Trophoblast cell (in vitro differentiated cells and primary cell): Measurements from ENCODE around the gene GSN. TPM values are rescaled to one million over a fixed set of nuclear protein-coding genes. Genes with fewer than 3 reads are reported as not detected.

Experiments used
- DNase-seq, 2 donors: peaks; one replicate each; pipeline ENCODE4 v3.0.0-alpha.2; 2016
- H2AFZ ChIP-seq: 2 replicates; pipeline ENCODE4 v1.6.1; 2013; ENCODE audit warnings: low read length, moderate library complexity, mild to moderate bottlenecking; ENCODE audit not compliant: insufficient read depth, poor library complexity
- H2AK5ac ChIP-seq: 2 replicates; pipeline ENCODE4 v1.6.1; 2013; ENCODE audit warnings: mild to moderate bottlenecking, low read length
- H2BK120ac ChIP-seq: 2 replicates; pipeline ENCODE4 v1.6.1; 2013; ENCODE audit warnings: low read length, mild to moderate bottlenecking, moderate library complexity; ENCODE audit not compliant: insufficient read depth, poor library complexity
- H2BK12ac ChIP-seq: 2 replicates; pipeline ENCODE4 v1.6.1; 2013; ENCODE audit warnings: mild to moderate bottlenecking, low read length, moderate library complexity
- H2BK5ac ChIP-seq: 2 replicates; pipeline ENCODE4 v1.6.1; 2013; ENCODE audit warnings: low read length, low read depth, moderate library complexity, mild to moderate bottlenecking; ENCODE audit not compliant: poor library complexity
- H3K14ac ChIP-seq: 2 replicates; pipeline ENCODE4 v1.6.1; 2013; ENCODE audit warnings: mild to moderate bottlenecking, low read length
- H3K18ac ChIP-seq: 2 replicates; pipeline ENCODE4 v1.6.1; 2013; ENCODE audit warnings: mild to moderate bottlenecking, low read length
- H3K23ac ChIP-seq: 2 replicates; pipeline ENCODE4 v1.6.1; 2013; ENCODE audit warnings: low read length
- H3K27ac ChIP-seq: 2 replicates; pipeline ENCODE4 v1.5.1; 2013; ENCODE audit warnings: low read depth, mild to moderate bottlenecking, inconsistent platforms, low read length, moderate library complexity
- H3K27me3 ChIP-seq: 2 replicates; pipeline ENCODE4 v1.6.1; 2013; ENCODE audit warnings: inconsistent platforms, mild to moderate bottlenecking, low read length, moderate library complexity; ENCODE audit not compliant: insufficient read depth
- H3K36me3 ChIP-seq, 2 experiments: 1 replicate in 1 of 2; 2 replicates in 1 of 2; pipeline ENCODE4 v1.6.1; 2013; ENCODE audit warnings: low read length in 2 of 2, mild to moderate bottlenecking in 2 of 2, moderate library complexity in 1 of 2; ENCODE audit not compliant: insufficient read depth in 2 of 2, control insufficient read depth in 1 of 2
- H3K4ac ChIP-seq: 2 replicates; pipeline ENCODE4 v1.6.1; 2013; ENCODE audit warnings: low read depth, mild to moderate bottlenecking, low read length, moderate library complexity
- H3K4me1 ChIP-seq, 2 experiments: 1 replicate in 1 of 2; 2 replicates in 1 of 2; pipeline ENCODE4 v1.6.1; 2013; ENCODE audit warnings: low read length in 2 of 2, mild to moderate bottlenecking in 2 of 2, moderate library complexity in 1 of 2; ENCODE audit not compliant: insufficient read depth in 2 of 2, control insufficient read depth in 1 of 2
- H3K4me2 ChIP-seq: 2 replicates; pipeline ENCODE4 v1.6.1; 2013; ENCODE audit warnings: inconsistent platforms, mild to moderate bottlenecking, low read length, moderate library complexity
- H3K4me3 ChIP-seq: 2 replicates; pipeline ENCODE4 v1.5.1; 2013; ENCODE audit warnings: mild to moderate bottlenecking, low read depth, low read length, inconsistent platforms
- H3K79me1 ChIP-seq: one replicate; pipeline ENCODE4 v1.6.1; 2013; ENCODE audit warnings: low read length
- H3K79me2 ChIP-seq: 2 replicates; pipeline ENCODE4 v1.6.1; 2013; ENCODE audit warnings: low read length, mild to moderate bottlenecking; ENCODE audit not compliant: control insufficient read depth, insufficient read depth, poor library complexity
- H3K9ac ChIP-seq: 2 replicates; pipeline ENCODE4 v1.6.1; 2013; ENCODE audit warnings: mild to moderate bottlenecking, low read length
- H3K9me3 ChIP-seq: 2 replicates; pipeline ENCODE4 v1.6.1; 2013; ENCODE audit warnings: low read depth, mild to moderate bottlenecking, control low read depth, inconsistent platforms, low read length; ENCODE audit not compliant: insufficient read depth
- H4K12ac ChIP-seq: 2 replicates; pipeline ENCODE4 v1.6.1; 2013; ENCODE audit warnings: low read depth, mild to moderate bottlenecking, low read length, moderate library complexity
- H4K8ac ChIP-seq: 2 replicates; pipeline ENCODE4 v1.6.1; 2013; ENCODE audit warnings: low read depth, mild to moderate bottlenecking, low read length, moderate library complexity
- H4K91ac ChIP-seq: one replicate; pipeline ENCODE4 v1.6.1; 2013; ENCODE audit warnings: low read depth, mild to moderate bottlenecking, low read length, moderate library complexity
- WGBS: extraction: QIAGEN DNeasy Blood & Tissue Kit; methylation state at CpG from one replicate; pipeline ENCODE4 v1.1.7; 2013; ENCODE audit warnings: missing lambda C conversion rate; ENCODE audit not compliant: insufficient read length, insufficient coverage; ENCODE audit errors: extremely low coverage; 5-methylcytosine and 5-hydroxymethylcytosine counted together
- polyA plus RNA-seq: library from polyadenylated mRNA; stranded (reverse); fragments of 200-250 nt; gene quantifications from 2 replicates; pipeline ENCODE4 v1.2.3, GENCODE V29; 2013

GSN gene
- 103 and 105 TPM in 2 replicates for polyA plus RNA-seq

DNA sequence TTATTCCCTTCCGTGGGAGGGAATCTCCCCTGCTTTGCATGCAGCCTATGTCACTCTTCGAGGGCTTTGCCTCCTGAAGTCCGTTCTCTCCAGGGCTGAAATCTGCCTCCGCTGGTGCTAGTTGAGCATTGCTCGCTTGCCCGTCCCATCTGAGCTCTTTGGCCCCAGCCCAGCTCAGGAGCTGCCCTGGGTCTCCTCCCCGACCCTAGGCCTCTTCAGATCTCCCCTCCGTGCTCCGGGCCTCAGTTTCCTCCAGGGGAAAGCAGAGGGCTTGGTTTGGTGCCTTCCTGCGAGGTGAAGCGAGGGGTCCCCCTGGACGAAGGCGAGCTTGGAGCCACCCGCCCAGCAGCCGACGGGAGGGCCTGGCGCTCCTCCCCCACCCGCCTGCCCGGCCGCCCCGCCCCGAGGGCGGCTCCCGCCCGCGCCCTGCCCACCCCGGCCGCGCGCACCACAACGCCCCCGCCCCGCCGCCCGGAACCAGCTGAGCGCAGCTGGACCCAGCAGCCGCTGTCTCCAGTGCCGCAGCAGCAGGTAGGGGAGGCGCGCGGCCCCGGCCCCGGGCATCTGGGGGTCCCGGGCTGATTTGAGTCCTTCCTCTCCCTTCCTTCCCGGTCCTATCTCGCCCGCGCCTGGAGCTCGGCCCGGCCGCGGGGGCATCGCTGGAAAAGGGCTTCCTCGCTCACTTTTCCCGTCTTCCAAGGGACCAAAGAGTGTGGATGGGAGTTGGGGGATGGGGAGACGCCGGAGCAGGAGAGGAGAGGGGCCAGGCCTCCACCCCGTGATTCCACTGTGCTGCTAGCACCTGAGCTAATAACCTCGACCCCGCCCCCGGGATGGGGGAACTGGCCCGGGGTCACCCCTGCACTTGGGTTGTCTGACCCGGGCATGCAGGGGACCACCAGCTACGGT lies at the start of gene GSN:
Gene GSN (plus strand): TSS at position 474 of the 909 bp plus-strand sequence. CDS start 33,810 bp downstream, outside the sequence.
- WGBS, result no CpG with 5 or more reads among the region's 64 CpGs
- H3K27me3 ChIP-seq, result no peaks in the 10 kb centered on the region
- peak within 1 kb of the TSS; percentile 87 for H2AFZ ChIP-seq
- peak within 1 kb of the TSS; percentile 82 for H4K91ac ChIP-seq
- H2BK5ac ChIP-seq, result peak within 1 kb of the TSS; percentile 55
- peak within 1 kb of the TSS; percentile 10 for H2AK5ac ChIP-seq
- H3K9me3 ChIP-seq, result peaks cover 4% of the 10 kb centered on the region
- no peaks in the 10 kb centered on the region for H3K36me3 ChIP-seq
- H4K8ac ChIP-seq, result peak within 1 kb of the TSS; percentile 81
- H3K4me3 ChIP-seq, result peak within 1 kb of the TSS; percentile 85
- peaks cover 18% of the 10 kb centered on the region for H3K79me1 ChIP-seq
- H3K9ac ChIP-seq, result peak within 1 kb of the TSS; percentile 75
- peak within 1 kb of the TSS; percentile 73 for H2BK120ac ChIP-seq
- H3K27ac ChIP-seq, result peak within 1 kb of the TSS; percentile 30
- peaks cover 25 to 41% of the 10 kb centered on the region in 2 experiments for H3K4me1 ChIP-seq
- H4K12ac ChIP-seq, result peak within 1 kb of the TSS; percentile 67
- peak within 1 kb of the TSS; percentile 89 for H3K14ac ChIP-seq
- H3K79me2 ChIP-seq, result peaks cover 5% of the 10 kb centered on the region
- peak; percentile 56 to 76 for DNase-seq
- peak within 1 kb of the TSS; percentile 97 for H3K4me2 ChIP-seq
- H3K18ac ChIP-seq, result peak within 1 kb of the TSS; percentile 77
- H3K4ac ChIP-seq, result peak within 1 kb of the TSS; percentile 2
- H3K23ac ChIP-seq, result no peak within 1 kb of the TSS
- H2BK12ac ChIP-seq, result peak within 1 kb of the TSS; percentile 59

DNA sequence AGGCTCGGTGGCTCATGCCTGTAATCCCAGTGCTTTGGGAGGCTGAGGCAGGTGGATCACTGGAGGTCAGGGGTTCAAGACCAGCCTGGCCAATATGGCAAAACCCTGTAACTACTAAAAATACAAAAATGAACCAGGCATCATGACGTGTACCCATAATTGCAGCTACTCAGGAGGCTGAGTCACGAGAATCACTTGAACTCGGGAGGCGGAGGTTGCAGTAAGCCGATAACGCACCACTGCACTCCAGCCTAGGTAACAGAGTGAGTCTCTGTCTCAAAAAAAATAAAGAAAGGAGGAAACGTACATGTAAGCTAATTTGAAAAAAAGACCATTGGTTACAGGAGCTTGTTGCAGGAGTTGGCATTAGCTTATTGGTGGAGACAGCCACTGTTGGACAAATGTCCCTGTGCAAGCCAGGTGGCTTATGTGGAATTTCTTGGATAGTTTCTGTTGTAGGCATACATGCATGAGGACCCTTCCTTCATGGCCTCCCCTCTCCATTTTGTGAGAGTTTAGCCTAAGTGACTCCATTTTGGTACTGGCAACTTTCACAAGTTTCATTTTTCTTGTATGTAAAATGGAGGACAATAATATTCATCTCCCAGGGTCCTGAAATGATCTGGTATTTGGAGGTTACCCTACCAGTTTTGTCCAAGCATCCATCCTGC lies 49.5 kb upstream of the GSN start:
- Histone ChIP-seq H3K4me3 (no peak overlapping the region), H2BK12ac (no peak overlapping the region), H3K18ac (no peak overlapping the region), H3K23ac (no peak overlapping the region), H3K14ac (no peak overlapping the region), H2AK5ac (no peak overlapping the region), H3K9ac (no peak overlapping the region), H4K8ac (no peak overlapping the region), H3K4me2 (no peak overlapping the region), H3K36me3 (no peaks in the 10 kb centered on the region), H3K27me3 (no peaks in the 10 kb centered on the region), H3K4ac (no peak overlapping the region), H3K4me1 (peaks cover 0 to 3% of the 10 kb centered on the region in 2 experiments), H3K79me2 (no peaks in the 10 kb centered on the region), H2AFZ (no peak overlapping the region), H3K9me3 (no peaks in the 10 kb centered on the region), H4K12ac (no peak overlapping the region), H2BK5ac (no peak overlapping the region), H3K79me1 (no peaks in the 10 kb centered on the region), H2BK120ac (no peak overlapping the region), H4K91ac (no peak overlapping the region), H3K27ac (no peak overlapping the region)
- DNase-seq, result no peak
- WGBS, result no CpG with 5 or more reads among the region's 8 CpGs

DNA sequence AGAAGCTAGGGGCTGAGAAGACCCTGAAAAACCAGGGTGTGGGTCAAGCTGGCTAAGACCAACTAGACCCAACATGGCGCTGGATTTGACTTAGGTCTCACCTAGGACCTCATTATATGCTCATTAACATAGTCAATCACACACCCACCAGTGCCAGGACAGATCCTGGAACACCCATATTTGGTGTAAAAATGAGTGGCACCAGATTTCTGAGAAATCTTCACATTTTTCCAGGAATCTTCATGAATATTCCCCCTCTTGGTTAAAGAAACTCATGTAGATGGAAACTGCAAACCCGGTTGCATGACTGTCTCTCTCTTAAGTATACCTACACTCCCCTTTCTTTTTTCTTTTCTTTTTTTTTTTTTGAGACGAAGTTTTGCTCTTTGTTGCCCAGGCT lies 48.4 kb upstream of the GSN start:
- no peak overlapping the region for H3K4me2 ChIP-seq
- no peaks in the 10 kb centered on the region for H3K27me3 ChIP-seq
- no peaks in the 10 kb centered on the region for H3K79me1 ChIP-seq
- no peak overlapping the region for H4K8ac ChIP-seq
- no peak overlapping the region for H3K27ac ChIP-seq
- H2BK120ac ChIP-seq, result no peak overlapping the region
- WGBS, result no CpG with 5 or more reads among the region's 3 CpGs
- no peak overlapping the region for H2AK5ac ChIP-seq
- no peak overlapping the region for H4K12ac ChIP-seq
- H3K4me3 ChIP-seq, result no peak overlapping the region
- peaks cover 0 to 3% of the 10 kb centered on the region in 2 experiments for H3K4me1 ChIP-seq
- no peak overlapping the region for H2BK12ac ChIP-seq
- no peak overlapping the region for H3K9ac ChIP-seq
- H4K91ac ChIP-seq, result no peak overlapping the region
- H3K23ac ChIP-seq, result no peak overlapping the region
- H3K79me2 ChIP-seq, result no peaks in the 10 kb centered on the region
- no peak overlapping the region for H2AFZ ChIP-seq
- H3K18ac ChIP-seq, result no peak overlapping the region
- DNase-seq, result no peak
- no peak overlapping the region for H2BK5ac ChIP-seq
- H3K9me3 ChIP-seq, result no peaks in the 10 kb centered on the region
- H3K4ac ChIP-seq, result no peak overlapping the region
- no peak overlapping the region for H3K14ac ChIP-seq
- no peaks in the 10 kb centered on the region for H3K36me3 ChIP-seq

DNA sequence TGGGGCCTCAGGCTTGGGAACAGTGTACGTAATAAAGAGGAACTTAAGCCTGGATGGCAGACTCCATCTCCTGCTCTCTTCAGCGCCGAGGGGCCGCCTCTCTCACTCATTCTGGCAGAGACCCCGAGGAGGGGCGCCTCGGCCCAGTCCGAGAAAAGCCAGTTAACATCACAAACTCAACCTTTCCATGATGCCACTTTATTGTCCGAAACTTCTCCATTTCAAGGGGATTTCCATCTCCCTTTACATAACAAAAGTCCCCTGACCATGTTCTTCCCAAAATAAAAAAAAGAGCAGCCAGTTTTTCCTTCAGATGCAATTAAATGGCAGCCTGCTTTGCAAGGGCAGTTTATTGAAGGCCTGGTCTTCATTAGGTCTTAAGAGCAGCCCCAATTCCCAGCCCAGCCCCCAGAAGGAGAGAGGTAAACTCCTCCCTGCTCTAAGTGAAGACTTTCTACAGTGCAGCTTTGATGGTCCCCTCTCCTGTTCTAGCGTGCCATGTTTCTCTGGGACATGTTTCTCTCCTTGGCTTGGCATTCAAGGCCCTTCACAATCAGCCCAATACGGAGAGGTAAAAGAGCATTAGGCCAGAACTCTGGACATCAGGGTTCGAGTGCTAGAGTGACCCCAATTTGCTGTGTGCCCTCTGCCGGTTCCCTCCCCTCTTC lies 46.8 kb upstream of the GSN start:
- Histone ChIP-seq H2AK5ac (no peak overlapping the region), H3K14ac (no peak overlapping the region), H4K12ac (no peak overlapping the region), H3K18ac (no peak overlapping the region), H3K4me1 (peaks cover 0 to 3% of the 10 kb centered on the region in 2 experiments), H3K79me2 (no peaks in the 10 kb centered on the region), H2BK5ac (no peak overlapping the region), H3K9me3 (no peaks in the 10 kb centered on the region), H3K9ac (no peak overlapping the region), H2BK120ac (no peak overlapping the region), H3K4ac (no peak overlapping the region), H3K4me3 (no peak overlapping the region), H3K27me3 (no peaks in the 10 kb centered on the region), H2BK12ac (no peak overlapping the region), H4K8ac (no peak overlapping the region), H3K79me1 (no peaks in the 10 kb centered on the region), H2AFZ (no peak overlapping the region), H3K23ac (no peak overlapping the region), H3K36me3 (no peaks in the 10 kb centered on the region), H4K91ac (no peak overlapping the region), H3K4me2 (no peak overlapping the region), H3K27ac (no peak overlapping the region)
- WGBS, result no CpG with 5 or more reads among the region's 13 CpGs
- peak in 1 of 2 donors; percentile 32 for DNase-seq
